GM03348 (cell line): ENCODE measurements around the gene C19orf33.
A peak's percentile ranks its signal among the peaks of the same experiment; 100 is the strongest.
"Not testable (repeated sequence)": the region's sequence is repeated elsewhere in the genome, so short reads cannot be mapped to it uniquely, and the experiment has no call there.

ENCODE experiments used
- DNase-seq: peaks from one replicate; pipeline ENCODE4 v3.0.0; 2012; ENCODE audit warnings: low spot score

Gene C19orf33

GRCh38 chr19:38303517-38304351, at the start of gene C19orf33:
C19orf33 (plus strand) TSS chr19:38304251; CDS start chr19:38304262, 11 bp downstream.
- no peak for DNase-seq

- no peak for DNase-seq
Observed at GRCh38 chr19:38255383-38256014, 48.6 kb upstream of the C19orf33 start.

- not testable (repeated sequence) for DNase-seq
Observed at GRCh38 chr19:38261942-38262341, 42.1 kb upstream of the C19orf33 start.

DNA sequence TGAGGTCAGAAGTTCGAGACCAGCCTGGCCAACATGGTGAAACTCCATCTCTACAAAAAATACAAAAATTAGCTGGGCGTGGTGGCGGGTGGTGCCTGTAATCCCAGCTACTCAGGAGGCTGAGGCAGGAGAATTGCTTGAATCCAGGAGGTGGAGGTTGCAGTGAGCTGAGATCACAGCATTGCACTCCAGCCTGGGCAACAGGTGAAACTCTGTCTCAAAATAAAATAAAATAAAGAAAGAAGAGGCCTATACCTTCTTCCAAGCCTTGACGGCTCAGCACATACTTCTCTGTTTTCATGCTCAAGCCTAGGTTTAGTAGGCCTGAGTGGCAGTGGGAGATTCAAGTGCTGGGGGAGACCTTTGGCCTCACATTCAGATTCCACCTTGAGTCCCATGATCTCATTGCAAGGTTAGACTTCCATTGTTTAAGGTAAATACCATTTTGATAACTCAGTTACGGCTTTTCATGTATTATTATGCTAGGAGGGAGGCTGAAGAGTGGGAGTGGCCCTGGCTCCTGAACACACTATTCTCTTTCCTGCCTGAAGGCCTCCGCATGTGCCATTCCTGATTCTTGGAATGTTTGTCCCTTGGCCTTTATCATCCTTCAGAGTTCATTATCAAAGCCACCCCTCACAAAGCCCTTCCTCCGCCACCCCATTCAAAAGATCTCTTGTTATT, 41.3 kb upstream of the C19orf33 start:
- DNase-seq: no peak

GRCh38 chr19:38263689-38264485, 40.2 kb upstream of the C19orf33 start:
- DNase-seq: peak; percentile 74

GRCh38 chr19:38264486-38265212, 39.4 kb upstream of the C19orf33 start, which contains the start of gene SPINT2:
SPINT2 (plus strand) TSS chr19:38264573; CDS start chr19:38264893, 320 bp downstream.
- no peak for DNase-seq

GRCh38 chr19:38265213-38265861, 38.7 kb upstream of the C19orf33 start:
- DNase-seq: no peak

- no peak for DNase-seq
Observed at GRCh38 chr19:38265921-38266429, 38.1 kb upstream of the C19orf33 start.

- DNase-seq: no peak
Observed at GRCh38 chr19:38266981-38267597, 37.0 kb upstream of the C19orf33 start.

DNA sequence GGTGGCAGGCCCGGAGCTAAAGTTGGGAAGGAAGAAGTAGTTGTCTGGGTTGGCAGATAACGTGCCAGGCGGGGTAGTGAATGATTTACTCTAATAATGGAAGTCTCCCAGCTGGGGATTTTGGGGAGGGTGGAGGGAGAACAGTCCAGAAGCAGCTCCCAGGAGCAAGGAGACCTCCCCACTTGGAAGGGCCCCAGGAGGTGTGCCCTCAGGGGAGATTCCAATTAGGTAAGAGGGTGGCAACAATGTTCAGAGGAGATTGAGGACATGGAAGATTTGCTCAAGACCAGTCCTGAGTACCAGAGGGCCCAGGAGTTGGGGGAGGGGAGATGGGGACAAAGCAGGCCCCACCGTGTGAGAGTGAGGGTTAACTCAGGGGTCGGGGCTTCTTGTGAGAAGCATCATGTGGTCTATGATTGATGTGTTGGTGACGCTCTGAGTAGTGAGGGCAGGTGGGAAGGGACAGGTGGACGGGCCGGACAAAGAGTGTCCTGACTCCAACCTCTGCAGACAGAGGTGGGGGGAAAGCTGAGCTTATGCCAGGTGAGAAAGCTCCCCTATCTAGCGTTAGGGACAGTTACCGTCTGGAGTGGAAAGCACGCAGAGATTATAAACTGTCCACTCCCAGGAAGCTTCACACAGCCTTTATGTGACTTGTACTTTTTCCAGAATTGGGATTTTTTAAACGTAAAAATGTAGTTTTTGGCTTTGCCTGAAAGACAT, 36.1 kb upstream of the C19orf33 start:
- no peak for DNase-seq

DNA sequence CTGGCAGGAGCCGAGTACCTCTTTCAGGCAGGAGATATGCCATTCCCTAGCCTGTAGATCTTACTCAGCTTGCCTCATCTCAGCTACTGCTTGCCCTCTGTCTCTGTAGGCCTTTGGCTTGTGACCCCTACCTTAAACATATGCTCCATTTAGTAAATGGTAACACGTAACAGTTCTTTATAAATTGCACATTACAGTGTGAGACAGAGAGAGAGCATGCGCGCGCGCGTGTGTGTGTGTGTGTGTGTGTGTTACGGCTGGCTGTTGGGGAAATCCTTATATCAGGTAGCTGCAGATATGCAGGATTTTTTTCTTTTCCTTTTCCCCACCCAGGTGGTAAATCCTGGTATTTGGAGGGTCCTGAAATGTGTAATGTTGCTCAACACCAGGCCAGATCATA, 35.5 kb upstream of the C19orf33 start:
- no peak for DNase-seq

DNA sequence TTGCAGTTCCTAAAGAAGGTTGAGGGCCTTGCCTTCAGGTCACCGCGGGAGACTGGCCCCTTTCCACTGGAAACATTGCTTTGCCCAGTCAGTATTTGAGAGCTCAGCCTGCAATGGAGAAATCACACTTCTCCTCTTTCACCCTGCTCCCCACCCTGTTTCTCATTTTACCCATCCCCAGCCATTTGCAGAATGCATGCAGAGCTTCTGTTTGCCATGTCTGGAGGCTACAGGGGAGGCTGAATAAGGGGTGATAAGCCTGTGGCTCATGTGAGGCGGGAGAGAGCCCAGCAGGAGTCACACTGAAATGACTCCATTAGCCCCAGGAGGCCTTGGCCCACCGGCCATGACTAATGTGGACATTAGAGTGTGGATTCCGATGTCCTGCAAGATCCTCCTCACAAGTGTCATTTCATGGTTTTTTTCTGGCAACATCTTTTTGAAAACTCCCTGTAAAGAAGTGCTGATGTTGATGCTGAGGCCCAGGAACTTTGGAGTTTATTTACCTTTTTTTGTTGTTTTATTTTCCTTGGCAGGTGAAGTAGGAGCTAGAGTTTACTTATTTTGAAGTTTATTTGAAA, 33.4 kb upstream of the C19orf33 start:
- DNase-seq: peak; percentile 23

GRCh38 chr19:38273499-38273898, 30.6 kb upstream of the C19orf33 start:
- DNase-seq: no peak

DNA sequence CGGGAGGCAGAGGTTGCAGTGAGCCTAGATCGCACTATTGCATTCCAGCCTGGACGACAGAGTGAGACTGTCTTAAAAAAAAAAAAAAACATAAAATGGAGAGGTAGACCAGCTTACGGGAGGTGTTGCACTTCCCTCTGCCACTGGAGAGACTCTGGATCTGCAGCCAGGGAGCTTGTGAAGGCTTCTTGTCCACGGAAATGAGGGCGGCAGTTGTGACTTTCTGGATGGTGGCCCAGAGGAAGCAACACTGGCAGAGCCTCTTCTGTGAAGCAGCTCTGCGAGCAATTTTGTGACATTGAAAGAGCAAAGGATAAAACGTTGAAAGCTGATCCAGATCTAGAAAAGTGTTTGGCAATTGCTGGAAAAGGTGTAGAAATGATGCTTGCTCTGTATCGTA, 29.3 kb upstream of the C19orf33 start:
- DNase-seq: no peak

DNA sequence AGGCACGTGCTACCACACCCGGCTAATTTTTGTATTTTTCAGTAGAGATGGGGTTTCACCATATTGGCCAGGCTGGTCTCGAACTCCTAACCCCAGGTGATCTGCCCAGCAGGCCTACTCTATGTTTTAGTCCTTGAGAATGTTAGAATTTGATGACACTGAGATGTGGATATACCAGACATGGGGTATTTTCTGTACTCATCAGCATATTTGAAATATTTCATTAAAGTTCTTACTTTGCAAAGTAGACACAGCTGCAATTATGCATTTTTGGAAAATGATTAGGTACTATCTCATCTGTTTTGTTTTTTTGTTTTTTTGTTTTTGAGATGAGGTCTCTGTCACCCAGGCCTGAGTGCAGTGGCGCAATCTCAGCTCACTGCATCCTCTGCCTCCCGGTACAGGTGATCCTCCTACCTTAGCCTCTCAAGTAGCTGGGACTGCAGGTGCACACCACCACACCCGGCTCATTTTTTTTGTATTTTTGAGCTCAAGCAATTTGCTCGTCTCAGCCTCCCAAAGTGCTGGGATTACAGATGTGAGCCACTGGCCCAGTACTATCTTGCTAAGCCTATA, 27.0 kb upstream of the C19orf33 start:
- no peak for DNase-seq

- no peak for DNase-seq
Observed at GRCh38 chr19:38277549-38277948, 26.5 kb upstream of the C19orf33 start.

GRCh38 chr19:38277969-38278680, 25.9 kb upstream of the C19orf33 start:
- peak; percentile 85 for DNase-seq

- DNase-seq: no peak
Observed at GRCh38 chr19:38278751-38279150, 25.3 kb upstream of the C19orf33 start.
